ENCODE data around the gene COL4A1.

The COL4A1 gene

GRCh38 chr13:110334841-110335490 is 28.0 kb upstream of the COL4A1 start:
- H3K9me3 ChIP-seq (ENCODE audit: control extremely low read depth in 1 of 5, control insufficient read depth in 4 of 5, insufficient read depth in 2 of 5, low read depth in 1 of 5, low read length in 4 of 5) = peaks cover 0 to 2% (median 0%) of the 10 kb centered on the region in 5 experiments
- H3K36me3 ChIP-seq (ENCODE audit: control insufficient read depth in 4 of 4, insufficient read depth in 4 of 4, low read length in 3 of 4) = no peaks in the 10 kb centered on the region
- H3K27ac ChIP-seq (ENCODE audit: insufficient read depth in 1 of 2, low read depth in 1 of 2, low read length in 2 of 2, poor library complexity in 1 of 2, severe bottlenecking in 2 of 2) = no peak overlapping the region
- 83% methylated on average over 11 of the region's 11 CpGs for WGBS (ENCODE audit: insufficient coverage)
- H3K4me1 ChIP-seq (ENCODE audit: control extremely low read depth in 1 of 4, control insufficient read depth in 4 of 4, insufficient read depth in 4 of 4, low read length in 3 of 4) = no peaks in the 10 kb centered on the region
- no peak overlapping the region for H3K4me3 ChIP-seq (ENCODE audit: control insufficient read depth in 1 of 7, extremely low read depth in 1 of 7, insufficient read depth in 4 of 7, low read depth in 2 of 7, low read length in 6 of 7)
- peaks cover 0 to 66% (median 19%) of the 10 kb centered on the region in 5 experiments for H3K27me3 ChIP-seq (replicated peaks in 2 of 5; ENCODE audit: control insufficient read depth in 4 of 5, insufficient read depth in 5 of 5, low read length in 4 of 5)
- ChIA-PET POLR2A (no interaction called here), CTCF (no interaction called here)
- no peak for DNase-seq

- H3K36me3 ChIP-seq (ENCODE audit: control insufficient read depth in 4 of 4, insufficient read depth in 4 of 4, low read length in 3 of 4) = no peaks in the 10 kb centered on the region
- DNase-seq = no peak
- peaks cover 0 to 2% (median 0%) of the 10 kb centered on the region in 5 experiments for H3K9me3 ChIP-seq (ENCODE audit: control extremely low read depth in 1 of 5, control insufficient read depth in 4 of 5, insufficient read depth in 2 of 5, low read depth in 1 of 5, low read length in 4 of 5)
- no peak overlapping the region for H3K27ac ChIP-seq (ENCODE audit: insufficient read depth in 1 of 2, low read depth in 1 of 2, low read length in 2 of 2, poor library complexity in 1 of 2, severe bottlenecking in 2 of 2)
- ChIA-PET CTCF (no interaction called here), POLR2A (no interaction called here)
- H3K27me3 ChIP-seq (replicated peaks in 2 of 5; ENCODE audit: control insufficient read depth in 4 of 5, insufficient read depth in 5 of 5, low read length in 4 of 5) = peaks cover 0 to 62% (median 15%) of the 10 kb centered on the region in 5 experiments
- no peak overlapping the region for H3K4me3 ChIP-seq (ENCODE audit: control insufficient read depth in 1 of 7, extremely low read depth in 1 of 7, insufficient read depth in 4 of 7, low read depth in 2 of 7, low read length in 6 of 7)
- no peaks in the 10 kb centered on the region for H3K4me1 ChIP-seq (ENCODE audit: control extremely low read depth in 1 of 4, control insufficient read depth in 4 of 4, insufficient read depth in 4 of 4, low read length in 3 of 4)
- 98% methylated on average over 8 of the region's 8 CpGs for WGBS (ENCODE audit: insufficient coverage)
Observed at GRCh38 chr13:110334256-110334655, 27.3 kb upstream of the COL4A1 start.

- DNase-seq = no peak
- CTCF ChIA-PET = no interaction called here
- Histone ChIP-seq H3K4me3 (ENCODE audit: control insufficient read depth in 1 of 7, extremely low read depth in 1 of 7, insufficient read depth in 4 of 7, low read depth in 2 of 7, low read length in 6 of 7) (no peak overlapping the region), H3K4me1 (ENCODE audit: control extremely low read depth in 1 of 4, control insufficient read depth in 4 of 4, insufficient read depth in 4 of 4, low read length in 3 of 4) (no peaks in the 10 kb centered on the region), H3K9me3 (ENCODE audit: control extremely low read depth in 1 of 5, control insufficient read depth in 4 of 5, insufficient read depth in 2 of 5, low read depth in 1 of 5, low read length in 4 of 5) (peaks cover 0 to 2% (median 0%) of the 10 kb centered on the region in 5 experiments), H3K27me3 (replicated peaks in 2 of 5; ENCODE audit: control insufficient read depth in 4 of 5, insufficient read depth in 5 of 5, low read length in 4 of 5) (peaks cover 0 to 60% (median 15%) of the 10 kb centered on the region in 5 experiments), H3K36me3 (ENCODE audit: control insufficient read depth in 4 of 4, insufficient read depth in 4 of 4, low read length in 3 of 4) (no peaks in the 10 kb centered on the region), H3K27ac (ENCODE audit: insufficient read depth in 1 of 2, low read depth in 1 of 2, low read length in 2 of 2, poor library complexity in 1 of 2, severe bottlenecking in 2 of 2) (no peak overlapping the region)
- 96% methylated on average over 12 of the region's 12 CpGs for WGBS (ENCODE audit: insufficient coverage)
- POLR2A ChIA-PET = no interaction called here
Observed at GRCh38 chr13:110333837-110334236, 26.9 kb upstream of the COL4A1 start.

GRCh38 chr13:110332750-110333149 is 25.8 kb upstream of the COL4A1 start:
- ChIA-PET CTCF (no interaction called here), POLR2A (no interaction called here)
- Histone ChIP-seq H3K4me1 (ENCODE audit: control extremely low read depth in 1 of 4, control insufficient read depth in 4 of 4, insufficient read depth in 4 of 4, low read length in 3 of 4) (no peaks in the 10 kb centered on the region), H3K36me3 (ENCODE audit: control insufficient read depth in 4 of 4, insufficient read depth in 4 of 4, low read length in 3 of 4) (no peaks in the 10 kb centered on the region), H3K27me3 (replicated peaks in 2 of 5; ENCODE audit: control insufficient read depth in 4 of 5, insufficient read depth in 5 of 5, low read length in 4 of 5) (peaks cover 0 to 55% (median 13%) of the 10 kb centered on the region in 5 experiments), H3K27ac (ENCODE audit: insufficient read depth in 1 of 2, low read depth in 1 of 2, low read length in 2 of 2, poor library complexity in 1 of 2, severe bottlenecking in 2 of 2) (no peak overlapping the region), H3K9me3 (ENCODE audit: control extremely low read depth in 1 of 5, control insufficient read depth in 4 of 5, insufficient read depth in 2 of 5, low read depth in 1 of 5, low read length in 4 of 5) (peaks cover 0 to 2% (median 0%) of the 10 kb centered on the region in 5 experiments), H3K4me3 (ENCODE audit: control insufficient read depth in 1 of 7, extremely low read depth in 1 of 7, insufficient read depth in 4 of 7, low read depth in 2 of 7, low read length in 6 of 7) (no peak overlapping the region)
- WGBS (ENCODE audit: insufficient coverage) = 100% methylated on average over 1 of the region's 2 CpGs
- no peak for DNase-seq

GRCh38 chr13:110331362-110331761 is 24.4 kb upstream of the COL4A1 start:
- Histone ChIP-seq H3K4me3 (ENCODE audit: control insufficient read depth in 1 of 7, extremely low read depth in 1 of 7, insufficient read depth in 4 of 7, low read depth in 2 of 7, low read length in 6 of 7) (no peak overlapping the region), H3K27ac (ENCODE audit: insufficient read depth in 1 of 2, low read depth in 1 of 2, low read length in 2 of 2, poor library complexity in 1 of 2, severe bottlenecking in 2 of 2) (no peak overlapping the region), H3K36me3 (ENCODE audit: control insufficient read depth in 4 of 4, insufficient read depth in 4 of 4, low read length in 3 of 4) (no peaks in the 10 kb centered on the region), H3K9me3 (ENCODE audit: control extremely low read depth in 1 of 5, control insufficient read depth in 4 of 5, insufficient read depth in 2 of 5, low read depth in 1 of 5, low read length in 4 of 5) (peaks cover 0 to 2% (median 0%) of the 10 kb centered on the region in 5 experiments), H3K4me1 (ENCODE audit: control extremely low read depth in 1 of 4, control insufficient read depth in 4 of 4, insufficient read depth in 4 of 4, low read length in 3 of 4) (no peaks in the 10 kb centered on the region), H3K27me3 (replicated peaks in 2 of 5; ENCODE audit: control insufficient read depth in 4 of 5, insufficient read depth in 5 of 5, low read length in 4 of 5) (peaks cover 0 to 56% (median 11%) of the 10 kb centered on the region in 5 experiments)
- WGBS (ENCODE audit: insufficient coverage) = 92% methylated on average over 7 of the region's 11 CpGs
- CTCF ChIA-PET = interaction anchor here (1.0 kb wide), 1 partner anchor 174 kb away, joined by 3 read pairs; no protein-coding TSS in a partner anchor
- DNase-seq = no peak
- POLR2A ChIA-PET = no interaction called here

GRCh38 chr13:110330491-110331011 is 23.6 kb upstream of the COL4A1 start:
- WGBS (ENCODE audit: insufficient coverage) = 100% methylated on average over 8 of the region's 11 CpGs
- no peaks in the 10 kb centered on the region for H3K36me3 ChIP-seq (ENCODE audit: control insufficient read depth in 4 of 4, insufficient read depth in 4 of 4, low read length in 3 of 4)
- POLR2A ChIA-PET = no interaction called here
- H3K9me3 ChIP-seq (ENCODE audit: control extremely low read depth in 1 of 5, control insufficient read depth in 4 of 5, insufficient read depth in 2 of 5, low read depth in 1 of 5, low read length in 4 of 5) = peaks cover 0 to 2% (median 0%) of the 10 kb centered on the region in 5 experiments
- no peak overlapping the region for H3K4me3 ChIP-seq (ENCODE audit: control insufficient read depth in 1 of 7, extremely low read depth in 1 of 7, insufficient read depth in 4 of 7, low read depth in 2 of 7, low read length in 6 of 7)
- no peaks in the 10 kb centered on the region for H3K4me1 ChIP-seq (ENCODE audit: control extremely low read depth in 1 of 4, control insufficient read depth in 4 of 4, insufficient read depth in 4 of 4, low read length in 3 of 4)
- CTCF ChIA-PET = no interaction called here
- no peak for DNase-seq
- peaks cover 0 to 64% (median 15%) of the 10 kb centered on the region in 5 experiments for H3K27me3 ChIP-seq (replicated peaks in 2 of 5; ENCODE audit: control insufficient read depth in 4 of 5, insufficient read depth in 5 of 5, low read length in 4 of 5)
- no peak overlapping the region for H3K27ac ChIP-seq (ENCODE audit: insufficient read depth in 1 of 2, low read depth in 1 of 2, low read length in 2 of 2, poor library complexity in 1 of 2, severe bottlenecking in 2 of 2)

GRCh38 chr13:110329798-110330461 is 23.0 kb upstream of the COL4A1 start:
- Histone ChIP-seq H3K27ac (ENCODE audit: insufficient read depth in 1 of 2, low read depth in 1 of 2, low read length in 2 of 2, poor library complexity in 1 of 2, severe bottlenecking in 2 of 2) (no peak overlapping the region), H3K36me3 (ENCODE audit: control insufficient read depth in 4 of 4, insufficient read depth in 4 of 4, low read length in 3 of 4) (no peaks in the 10 kb centered on the region), H3K27me3 (replicated peaks in 2 of 5; ENCODE audit: control insufficient read depth in 4 of 5, insufficient read depth in 5 of 5, low read length in 4 of 5) (peaks cover 0 to 70% (median 12%) of the 10 kb centered on the region in 5 experiments), H3K9me3 (ENCODE audit: control extremely low read depth in 1 of 5, control insufficient read depth in 4 of 5, insufficient read depth in 2 of 5, low read depth in 1 of 5, low read length in 4 of 5) (peaks cover 0 to 2% (median 0%) of the 10 kb centered on the region in 5 experiments), H3K4me3 (ENCODE audit: control insufficient read depth in 1 of 7, extremely low read depth in 1 of 7, insufficient read depth in 4 of 7, low read depth in 2 of 7, low read length in 6 of 7) (no peak overlapping the region), H3K4me1 (ENCODE audit: control extremely low read depth in 1 of 4, control insufficient read depth in 4 of 4, insufficient read depth in 4 of 4, low read length in 3 of 4) (no peaks in the 10 kb centered on the region)
- CTCF ChIA-PET = interaction anchor here (0.8 kb wide), 1 partner anchor 10 kb away, joined by 4 read pairs; no protein-coding TSS in a partner anchor
- 96% methylated on average over 21 of the region's 21 CpGs for WGBS (ENCODE audit: insufficient coverage)
- POLR2A ChIA-PET = no interaction called here
- DNase-seq = no peak
